Measurements from ENCODE around the gene RPGR.

DNA sequence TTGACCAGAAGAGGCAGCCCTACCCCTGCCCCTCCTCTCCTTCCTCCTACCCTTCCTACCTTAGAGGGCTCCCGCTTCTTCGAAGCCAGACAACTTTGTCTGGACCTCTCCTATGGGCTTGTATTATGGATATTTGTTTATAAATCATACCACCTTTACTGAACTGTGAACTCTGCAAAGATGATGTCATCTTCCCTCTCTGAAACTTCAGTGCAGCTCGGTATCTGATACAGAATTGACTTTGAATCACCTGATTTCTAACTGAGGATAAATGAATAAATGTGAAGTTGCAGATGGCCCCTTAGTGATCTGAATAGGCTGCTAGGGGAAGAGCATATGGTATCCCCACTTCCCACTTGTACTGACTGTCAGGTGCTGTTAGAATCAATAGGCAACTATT is 24.0 kb upstream of the RPGR start:
- TF ChIP-seq, protein P1, sequence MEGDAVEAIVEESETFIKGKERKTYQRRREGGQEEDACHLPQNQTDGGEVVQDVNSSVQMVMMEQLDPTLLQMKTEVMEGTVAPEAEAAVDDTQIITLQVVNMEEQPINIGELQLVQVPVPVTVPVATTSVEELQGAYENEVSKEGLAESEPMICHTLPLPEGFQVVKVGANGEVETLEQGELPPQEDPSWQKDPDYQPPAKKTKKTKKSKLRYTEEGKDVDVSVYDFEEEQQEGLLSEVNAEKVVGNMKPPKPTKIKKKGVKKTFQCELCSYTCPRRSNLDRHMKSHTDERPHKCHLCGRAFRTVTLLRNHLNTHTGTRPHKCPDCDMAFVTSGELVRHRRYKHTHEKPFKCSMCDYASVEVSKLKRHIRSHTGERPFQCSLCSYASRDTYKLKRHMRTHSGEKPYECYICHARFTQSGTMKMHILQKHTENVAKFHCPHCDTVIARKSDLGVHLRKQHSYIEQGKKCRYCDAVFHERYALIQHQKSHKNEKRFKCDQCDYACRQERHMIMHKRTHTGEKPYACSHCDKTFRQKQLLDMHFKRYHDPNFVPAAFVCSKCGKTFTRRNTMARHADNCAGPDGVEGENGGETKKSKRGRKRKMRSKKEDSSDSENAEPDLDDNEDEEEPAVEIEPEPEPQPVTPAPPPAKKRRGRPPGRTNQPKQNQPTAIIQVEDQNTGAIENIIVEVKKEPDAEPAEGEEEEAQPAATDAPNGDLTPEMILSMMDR (IDR thresholded peaks at IDR 0.05) = no peak
- TF ChIP-seq POLR2A (IDR thresholded peaks at IDR 0.05) = no peak

All from adrenal gland (tissue), 5 donors.